H1 (cell line): Measurements from ENCODE around the gene OXER1. TPM values are rescaled to one million over a fixed set of nuclear protein-coding genes. Genes with fewer than 3 reads are reported as not detected.

Source experiments
- CHD7 ChIP-seq: fragments of 300-600 bp; sonication (generic); IDR thresholded peaks from 2 replicates; pipeline ENCODE4 v1.7.1; 2012; ENCODE audit warnings: low read length, moderate library complexity, mild to moderate bottlenecking, inconsistent platforms; ENCODE audit not compliant: insufficient replicate concordance
- CREB1 ChIP-seq: IDR thresholded peaks from 2 replicates; pipeline ENCODE4 v1.6.1; 2012; ENCODE audit warnings: inconsistent platforms
- EP300 ChIP-seq, 2 experiments: IDR thresholded peaks; 1 replicate in 1 of 2; 2 replicates in 1 of 2; pipeline ENCODE4 v1.6.1; 2011 to 2012; ENCODE audit warnings: low read depth in 2 of 2, low read length in 2 of 2, mild to moderate bottlenecking in 2 of 2, borderline replicate concordance in 1 of 2, inconsistent platforms in 1 of 2, moderate library complexity in 1 of 2
- HDAC2 ChIP-seq, 2 experiments: fragments of 300-600 bp in 1 of 2; sonication (generic) in 1 of 2; IDR thresholded peaks; 2 replicates each; pipeline ENCODE4 v1.6.1; 2011 to 2012; ENCODE audit warnings: low read depth in 2 of 2, low read length in 2 of 2, mild to moderate bottlenecking in 2 of 2, moderate library complexity in 2 of 2, borderline replicate concordance in 1 of 2, inconsistent platforms in 1 of 2
- JUND ChIP-seq: IDR thresholded peaks from 2 replicates; pipeline ENCODE4 v1.6.1; 2011; ENCODE audit warnings: mild to moderate bottlenecking, improper control_type of control experiment, low read length
- POLR2AphosphoS5 ChIP-seq: IDR thresholded peaks from 2 replicates; pipeline ENCODE4 v1.6.1; 2011; ENCODE audit warnings: low read depth, low read length
- RNF2 ChIP-seq: fragments of 200-900, 300-1000 bp; sonication (generic); IDR thresholded peaks from 2 replicates; pipeline ENCODE4 v1.7.1; 2016; ENCODE audit warnings: borderline replicate concordance, low read depth, mild to moderate bottlenecking, antibody characterized with exemption, low read length; ENCODE audit not compliant: poor library complexity, severe bottlenecking; ENCODE audit errors: missing control alignments
- TAF7 ChIP-seq: optimal IDR thresholded peaks from 2 replicates; pipeline ENCODE3; 2011; ENCODE audit warnings: low read depth, mild to moderate bottlenecking, inconsistent platforms, low read length, moderate library complexity, borderline replicate concordance
- polyA plus RNA-seq, 7 experiments: library from polyadenylated mRNA; depleted of rRNA in 3 of 7; stranded (reverse) in 5 of 7; unstranded in 2 of 7; fragments of >200 nt in 5 of 7; fragments of 200-250 nt in 2 of 7; gene quantifications; 1 replicate in 5 of 7; 2 replicates in 1 of 7; 4 replicates in 1 of 7; pipeline versions ENCODE4 v1.2.1 to v1.2.3, GENCODE V29; 2011 to 2013; ENCODE audit warnings: missing spikeins in 2 of 7, mixed read lengths in 2 of 7
- total RNA-seq: library from RNA; stranded (reverse); fragmentation: NEBNext Ultra II Directional; extraction: Animal tissue kit (Norgen Biotek cat#: 25700); gene quantifications from 2 replicates; pipeline ENCODE4 v1.2.1, GENCODE V29; 2021

OXER1 gene
- total and polyA plus RNA-seq, 2 of the 8 experiments (the other 6 are each of a cell fraction or from before 2014, with no cell fraction given) = 1.2 to 2.9 TPM

DNA sequence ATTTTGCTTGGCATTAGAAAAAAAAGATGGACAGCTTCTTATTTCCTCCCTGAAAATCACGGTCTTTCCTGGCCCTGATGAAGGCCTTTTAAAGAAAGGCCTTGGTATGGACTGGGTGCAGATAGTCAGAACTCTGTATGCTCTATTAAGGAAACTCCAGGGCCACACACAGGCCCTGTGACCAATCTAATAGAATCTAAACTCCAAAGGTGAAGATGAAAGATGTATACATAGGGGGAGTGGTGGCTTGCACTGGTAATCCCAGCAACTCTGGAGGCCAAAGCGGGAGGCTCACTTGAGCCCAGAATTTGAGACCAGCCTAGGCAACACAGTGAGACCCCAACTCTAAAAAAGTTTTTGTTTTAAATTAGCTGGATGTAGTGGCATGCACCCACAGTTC is 37.3 kb downstream of the OXER1 start (continued):
- no peak for TF ChIP-seq RNF2
- TF ChIP-seq TAF7 = no peak
- TF ChIP-seq JUND = no peak
- no peak for TF ChIP-seq EP300 (IDR thresholded peaks at IDR 0.05; ENCODE audit: borderline replicate concordance in 1 of 2, low read depth in 2 of 2, low read length in 2 of 2)
- no peak for TF ChIP-seq POLR2AphosphoS5
- no peak for TF ChIP-seq CREB1
- no peak for TF ChIP-seq HDAC2 (IDR thresholded peaks at IDR 0.05; ENCODE audit: borderline replicate concordance in 1 of 2, low read depth in 2 of 2, low read length in 2 of 2)
- TF ChIP-seq CHD7 = no peak
- TF ChIP-seq, all 59 proteins: peak for 0
